Measurements from ENCODE around the gene TMEM234. TPM values are rescaled to one million over a fixed set of nuclear protein-coding genes. Genes with fewer than 3 reads are reported as not detected.

Gene TMEM234
- total and polyA plus RNA-seq, 2 of the 4 experiments (the other 2 are of a cell fraction) = 10.8 to 22.7 TPM

GRCh38 chr1:32197837-32198236, 24.3 kb downstream of the TMEM234 start:
- DNase-seq (no peak), ATAC-seq (ENCODE audit: low read depth) (no peak)
- intact Hi-C loops (cut with micrococcal nuclease) = no loop called here
- H2BK15ac ChIP-seq (ENCODE audit: low read depth, low read length) = no peak overlapping the region
- no TSS peak for BruUV-seq (replicated peaks)
- no peak overlapping the region for H3K4me3 ChIP-seq (ENCODE audit: insufficient read depth, low read depth, low read length)
- no CpG with 5 or more reads among the region's 6 CpGs for WGBS, 2 experiments (ENCODE audit: extremely low coverage in 2 of 2, insufficient read length in 1 of 2)
- peaks cover 31% of the 10 kb centered on the region for H3K4me1 ChIP-seq (ENCODE audit: control insufficient read depth, insufficient read depth, low read length)
- ChIA-PET POLR2A (ENCODE audit: unreplicated experiment) (interaction anchor here (1.0 kb wide), 1 partner anchor 81 kb away, joined by 4 read pairs; no protein-coding TSS in a partner anchor), CTCF (no interaction called here)
- H4K8ac ChIP-seq (ENCODE audit: low read depth in 2 of 2, low read length in 2 of 2) = no peak overlapping the region
- H3K56ac ChIP-seq (ENCODE audit: extremely low read depth, insufficient read depth, low read length) = no peak overlapping the region
- H3K4ac ChIP-seq (ENCODE audit: low read depth, low read length) = no peak overlapping the region
- H3K27ac ChIP-seq (ENCODE audit: insufficient read depth, low read length) = no peak overlapping the region
- H2BK5ac ChIP-seq (ENCODE audit: low read depth, low read length, poor library complexity, severe bottlenecking) = no peak overlapping the region
- no peak overlapping the region for H3K18ac ChIP-seq (ENCODE audit: low read depth, low read length)
- in situ Hi-C loops (cut with MboI; ENCODE audit: low sequenced_read_pairs) = no loop called here
- no peak overlapping the region for H4K5ac ChIP-seq (ENCODE audit: low read depth, low read length)
- no peaks in the 10 kb centered on the region for H3K27me3 ChIP-seq (ENCODE audit: control insufficient read depth, insufficient read depth, low read length)
- dilution Hi-C loops (cut with HindIII; ENCODE audit: low sequenced_read_pairs, unreplicated experiment) = no loop called here
- no peak overlapping the region for H4K91ac ChIP-seq (ENCODE audit: insufficient read depth, low read depth, low read length)
- no peak overlapping the region for H2AK5ac ChIP-seq (ENCODE audit: low read depth, low read length)
- H3K9me1 ChIP-seq (ENCODE audit: insufficient read depth, low read length) = peaks cover 16% of the 10 kb centered on the region; the same call in 1 of the 2 replicates
- H3K4me2 ChIP-seq (ENCODE audit: low read depth, low read length) = no peak overlapping the region
- no peak overlapping the region for H3K9ac ChIP-seq (ENCODE audit: low read depth, low read length)
- no peak overlapping the region for H2BK120ac ChIP-seq (ENCODE audit: low read depth, low read length)
- no peak overlapping the region for H3K14ac ChIP-seq (replicated peaks; ENCODE audit: low read depth, low read length)
- H2BK20ac ChIP-seq (ENCODE audit: low read depth, low read length) = no peak overlapping the region
- H3K79me1 ChIP-seq (ENCODE audit: low read depth in 1 of 2, low read length in 2 of 2) = peaks cover 9 to 65% of the 10 kb centered on the region in 2 experiments; a peak in 3 of 4 replicates
- TF ChIP-seq MAZ (IDR thresholded peaks at IDR 0.05; ENCODE audit: borderline replicate concordance, low read depth, low read length) (no peak), CTCF (conservative IDR thresholded peaks at IDR 0.05; ENCODE audit: low read depth, low read length) (no peak), SMC3 (IDR thresholded peaks at IDR 0.05; ENCODE audit: low read depth, low read length) (no peak), MXI1 (IDR thresholded peaks at IDR 0.05; ENCODE audit: borderline replicate concordance, low read depth, low read length) (no peak), RAD21 (IDR thresholded peaks at IDR 0.05; ENCODE audit: low read length) (no peak), CEBPB (IDR thresholded peaks at IDR 0.05; ENCODE audit: low read depth, low read length) (no peak), RCOR1 (IDR thresholded peaks at IDR 0.05; ENCODE audit: insufficient replicate concordance, low read length) (no peak), FOS (IDR thresholded peaks at IDR 0.05; ENCODE audit: low read depth, low read length) (no peak), NFE2L2 (IDR thresholded peaks at IDR 0.05; ENCODE audit: low read depth, low read length) (no peak), CHD1 (IDR thresholded peaks at IDR 0.05; ENCODE audit: low read depth, low read length) (no peak), BHLHE40 (IDR thresholded peaks at IDR 0.05; ENCODE audit: low read depth, low read length) (no peak), RFX5 (IDR thresholded peaks at IDR 0.05; ENCODE audit: low read depth, low read length) (no peak), MAFK (IDR thresholded peaks at IDR 0.05; ENCODE audit: low read depth, low read length) (no peak), POLR2A (IDR thresholded peaks at IDR 0.05; ENCODE audit: low read depth, low read length) (no peak)
- TF ChIP-seq, protein P1, sequence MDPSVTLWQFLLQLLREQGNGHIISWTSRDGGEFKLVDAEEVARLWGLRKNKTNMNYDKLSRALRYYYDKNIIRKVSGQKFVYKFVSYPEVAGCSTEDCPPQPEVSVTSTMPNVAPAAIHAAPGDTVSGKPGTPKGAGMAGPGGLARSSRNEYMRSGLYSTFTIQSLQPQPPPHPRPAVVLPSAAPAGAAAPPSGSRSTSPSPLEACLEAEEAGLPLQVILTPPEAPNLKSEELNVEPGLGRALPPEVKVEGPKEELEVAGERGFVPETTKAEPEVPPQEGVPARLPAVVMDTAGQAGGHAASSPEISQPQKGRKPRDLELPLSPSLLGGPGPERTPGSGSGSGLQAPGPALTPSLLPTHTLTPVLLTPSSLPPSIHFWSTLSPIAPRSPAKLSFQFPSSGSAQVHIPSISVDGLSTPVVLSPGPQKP (IDR thresholded peaks at IDR 0.05; ENCODE audit: borderline replicate concordance, low read depth, low read length) = no peak
- TF ChIP-seq, protein P2, sequence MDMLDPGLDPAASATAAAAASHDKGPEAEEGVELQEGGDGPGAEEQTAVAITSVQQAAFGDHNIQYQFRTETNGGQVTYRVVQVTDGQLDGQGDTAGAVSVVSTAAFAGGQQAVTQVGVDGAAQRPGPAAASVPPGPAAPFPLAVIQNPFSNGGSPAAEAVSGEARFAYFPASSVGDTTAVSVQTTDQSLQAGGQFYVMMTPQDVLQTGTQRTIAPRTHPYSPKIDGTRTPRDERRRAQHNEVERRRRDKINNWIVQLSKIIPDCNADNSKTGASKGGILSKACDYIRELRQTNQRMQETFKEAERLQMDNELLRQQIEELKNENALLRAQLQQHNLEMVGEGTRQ (IDR thresholded peaks at IDR 0.05; ENCODE audit: low read depth, low read length) = no peak
- no peak overlapping the region for H3K23ac ChIP-seq (ENCODE audit: low read depth, low read length)
- no peak overlapping the region for H2AFZ ChIP-seq (replicated peaks; ENCODE audit: low read length, poor library complexity)
- no peak overlapping the region for H2AK9ac ChIP-seq (replicated peaks; ENCODE audit: low read depth, low read length, poor library complexity)
- H3K36me3 ChIP-seq (ENCODE audit: control insufficient read depth, insufficient read depth, low read length) = peaks cover 53% of the 10 kb centered on the region
- 0 out of 2 replicates have a peak, but pooled peaks cover 11% of the 10 kb centered on the region for H4K20me1 ChIP-seq (ENCODE audit: insufficient read depth, low read length)
- H3K9me3 ChIP-seq (ENCODE audit: control insufficient read depth, insufficient read depth, low read length) = no peaks in the 10 kb centered on the region
